ENCODE results near the gene LORICRIN. TPM values are rescaled to one million over a fixed set of nuclear protein-coding genes. Genes with fewer than 3 reads are reported as not detected.

The LORICRIN gene
- total and polyA plus RNA-seq, 2 donors (not counting 1 experiment from before 2014, with no cell fraction given): 0.39 TPM; not detected in 1

DNA sequence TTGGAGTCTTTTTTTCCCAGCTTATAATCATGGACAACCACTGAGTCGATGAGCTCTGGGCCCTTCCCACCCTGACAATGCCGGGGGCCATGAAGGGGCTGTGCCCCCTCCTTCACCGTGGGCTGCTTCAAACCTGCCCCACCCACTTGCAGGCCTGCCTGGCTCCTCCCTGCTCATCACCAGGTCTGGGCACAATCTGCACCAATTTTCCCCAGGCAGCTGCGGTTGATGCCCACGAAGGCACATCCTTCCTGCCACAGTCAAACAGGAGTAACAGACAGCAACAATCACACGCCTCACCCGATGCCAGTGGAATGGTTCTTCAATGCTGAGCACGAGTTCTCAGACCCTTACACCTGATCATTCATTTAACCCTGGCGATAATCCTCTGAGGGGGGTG, 34.4 kb downstream of the LORICRIN start:
- 17% methylated on average over 6 of the region's 9 CpGs for WGBS (ENCODE audit: insufficient coverage)
- H3K36me3 ChIP-seq (replicated peaks in 1 of 2; ENCODE audit: control extremely low read depth in 1 of 2, control insufficient read depth in 1 of 2, extremely low read depth in 1 of 2, insufficient read depth in 2 of 2, low read length in 1 of 2): no peaks in the 10 kb centered on the region
- H2AFZ ChIP-seq (ENCODE audit: insufficient read depth, low read depth, low read length, poor library complexity, severe bottlenecking): peak overlapping the region; percentile 19
- Mint-ChIP-seq H3K4me3 (peak overlapping the region; percentile 37), H3K27ac (no peak overlapping the region), H3K9me3 (ENCODE audit: insufficient read depth) (no peaks in the 10 kb centered on the region), H3K4me1 (peaks cover 56% of the 10 kb centered on the region), H3K27me3 (peaks cover 5% of the 10 kb centered on the region)
- peaks cover 0 to 5% (median 0%) of the 10 kb centered on the region in 4 experiments for H3K27me3 ChIP-seq (replicated peaks in 1 of 4; ENCODE audit: control extremely low read depth in 1 of 4, control insufficient read depth in 3 of 4, insufficient read depth in 4 of 4, low read length in 3 of 4)
- CTCF ChIA-PET: no interaction called here
- TF ChIP-seq, protein P1, sequence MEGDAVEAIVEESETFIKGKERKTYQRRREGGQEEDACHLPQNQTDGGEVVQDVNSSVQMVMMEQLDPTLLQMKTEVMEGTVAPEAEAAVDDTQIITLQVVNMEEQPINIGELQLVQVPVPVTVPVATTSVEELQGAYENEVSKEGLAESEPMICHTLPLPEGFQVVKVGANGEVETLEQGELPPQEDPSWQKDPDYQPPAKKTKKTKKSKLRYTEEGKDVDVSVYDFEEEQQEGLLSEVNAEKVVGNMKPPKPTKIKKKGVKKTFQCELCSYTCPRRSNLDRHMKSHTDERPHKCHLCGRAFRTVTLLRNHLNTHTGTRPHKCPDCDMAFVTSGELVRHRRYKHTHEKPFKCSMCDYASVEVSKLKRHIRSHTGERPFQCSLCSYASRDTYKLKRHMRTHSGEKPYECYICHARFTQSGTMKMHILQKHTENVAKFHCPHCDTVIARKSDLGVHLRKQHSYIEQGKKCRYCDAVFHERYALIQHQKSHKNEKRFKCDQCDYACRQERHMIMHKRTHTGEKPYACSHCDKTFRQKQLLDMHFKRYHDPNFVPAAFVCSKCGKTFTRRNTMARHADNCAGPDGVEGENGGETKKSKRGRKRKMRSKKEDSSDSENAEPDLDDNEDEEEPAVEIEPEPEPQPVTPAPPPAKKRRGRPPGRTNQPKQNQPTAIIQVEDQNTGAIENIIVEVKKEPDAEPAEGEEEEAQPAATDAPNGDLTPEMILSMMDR (IDR thresholded peaks at IDR 0.05): no peak
- no peak for TF ChIP-seq EZH2 (IDR thresholded peaks at IDR 0.05; ENCODE audit: borderline replicate concordance, insufficient read depth, low read depth, low read length, poor library complexity, severe bottlenecking)
- intact Hi-C loops (cut with micrococcal nuclease): no loop called here
- peak overlapping the region; percentile 75 for H3K4me2 ChIP-seq (replicated peaks; ENCODE audit: low read depth, low read length, poor library complexity, severe bottlenecking)
- no peaks in the 10 kb centered on the region for H3K79me2 ChIP-seq (ENCODE audit: control insufficient read depth, insufficient read depth, low read length)
- POLR2A ChIA-PET: no interaction called here
- H3K9me3 ChIP-seq (ENCODE audit: control extremely low read depth in 1 of 3, control insufficient read depth in 2 of 3, insufficient read depth in 1 of 3, low read length in 2 of 3): peaks cover 0 to 9% (median 0%) of the 10 kb centered on the region in 3 donors
- DNase-seq: no peak
- H3K9ac ChIP-seq (ENCODE audit: low read length): peak overlapping the region; percentile 44
- H3K4me1 ChIP-seq (ENCODE audit: control insufficient read depth in 2 of 2, insufficient read depth in 2 of 2, low read length in 2 of 2): peaks cover 40 to 50% of the 10 kb centered on the region in 2 donors
- peak overlapping the region in 2 of 5 experiments; percentile 17 to 33 for H3K4me3 ChIP-seq (ENCODE audit: control extremely low read depth in 1 of 5, extremely low read depth in 1 of 5, insufficient read depth in 1 of 5, low read depth in 2 of 5, low read length in 4 of 5)
- no peaks in the 10 kb centered on the region for H4K20me1 ChIP-seq (ENCODE audit: control insufficient read depth, insufficient read depth, low read length, poor library complexity, severe bottlenecking)
- no peak for ATAC-seq (ENCODE audit: low read depth)
- no peak overlapping the region for H3K27ac ChIP-seq (ENCODE audit: low read length in 2 of 2)

- 97% methylated on average over 4 of the region's 5 CpGs for WGBS (ENCODE audit: insufficient coverage)
- POLR2A ChIA-PET: no interaction called here
Measured at GRCh38 chr1:153302308-153302707, 42.8 kb downstream of the LORICRIN start.

More at GRCh38 chr1:153302308-153302707, 42.8 kb downstream of the LORICRIN start:
- Mint-ChIP-seq H3K27me3 (peaks cover 15% of the 10 kb centered on the region), H3K4me1 (no peaks in the 10 kb centered on the region), H3K9me3 (ENCODE audit: insufficient read depth) (no peaks in the 10 kb centered on the region), H3K27ac (no peak overlapping the region), H3K4me3 (no peak overlapping the region)
- Histone ChIP-seq H2AFZ (ENCODE audit: insufficient read depth, low read depth, low read length, poor library complexity, severe bottlenecking) (no peak overlapping the region), H3K9ac (ENCODE audit: low read length) (no peak overlapping the region), H3K27me3 (replicated peaks in 1 of 4; ENCODE audit: control extremely low read depth in 1 of 4, control insufficient read depth in 3 of 4, insufficient read depth in 4 of 4, low read length in 3 of 4) (peaks cover 0 to 2% (median 0%) of the 10 kb centered on the region in 4 experiments), H3K4me3 (ENCODE audit: control extremely low read depth in 1 of 5, extremely low read depth in 1 of 5, insufficient read depth in 1 of 5, low read depth in 2 of 5, low read length in 4 of 5) (no peak overlapping the region), H3K4me2 (replicated peaks; ENCODE audit: low read depth, low read length, poor library complexity, severe bottlenecking) (no peak overlapping the region), H3K79me2 (ENCODE audit: control insufficient read depth, insufficient read depth, low read length) (no peaks in the 10 kb centered on the region), H4K20me1 (ENCODE audit: control insufficient read depth, insufficient read depth, low read length, poor library complexity, severe bottlenecking) (no peaks in the 10 kb centered on the region), H3K9me3 (ENCODE audit: control extremely low read depth in 1 of 3, control insufficient read depth in 2 of 3, insufficient read depth in 1 of 3, low read length in 2 of 3) (no peaks in the 10 kb centered on the region), H3K27ac (ENCODE audit: low read length in 2 of 2) (no peak overlapping the region), H3K4me1 (ENCODE audit: control insufficient read depth in 2 of 2, insufficient read depth in 2 of 2, low read length in 2 of 2) (peaks cover 4% of the 10 kb centered on the region in 2 donors), H3K36me3 (replicated peaks in 1 of 2; ENCODE audit: control extremely low read depth in 1 of 2, control insufficient read depth in 1 of 2, extremely low read depth in 1 of 2, insufficient read depth in 2 of 2, low read length in 1 of 2) (no peaks in the 10 kb centered on the region)
- intact Hi-C loops (cut with micrococcal nuclease): no loop called here
- no peak for TF ChIP-seq EZH2 (IDR thresholded peaks at IDR 0.05; ENCODE audit: borderline replicate concordance, insufficient read depth, low read depth, low read length, poor library complexity, severe bottlenecking)
- TF ChIP-seq, protein P1 (IDR thresholded peaks at IDR 0.05): no peak
- DNase-seq: no peak
- no peak for ATAC-seq (ENCODE audit: low read depth)
- CTCF ChIA-PET: no interaction called here

Data from B cell (primary cell).